Mammary epithelial cell (primary cell): Measurements from ENCODE around the gene TOR2A.

Experiments
- EZH2 ChIP-seq: IDR thresholded peaks from 2 replicates; pipeline ENCODE4 v1.6.1; 2012; ENCODE audit warnings: low read length, inconsistent platforms, borderline replicate concordance
- TF ChIP-seq, protein P1 (sequence below), 2 donors: IDR thresholded peaks in 1 of 2; conservative IDR thresholded peaks in 1 of 2; 2 replicates each; pipeline ENCODE4 v1.5.1; 2011 to 2012; ENCODE audit warnings: inconsistent platforms in 2 of 2, low read length in 2 of 2, mild to moderate bottlenecking in 2 of 2, control low read depth in 1 of 2, low read depth in 1 of 2; ENCODE audit not compliant: insufficient read depth in 1 of 2; ENCODE audit errors: extremely low read depth in 1 of 2

DNA sequence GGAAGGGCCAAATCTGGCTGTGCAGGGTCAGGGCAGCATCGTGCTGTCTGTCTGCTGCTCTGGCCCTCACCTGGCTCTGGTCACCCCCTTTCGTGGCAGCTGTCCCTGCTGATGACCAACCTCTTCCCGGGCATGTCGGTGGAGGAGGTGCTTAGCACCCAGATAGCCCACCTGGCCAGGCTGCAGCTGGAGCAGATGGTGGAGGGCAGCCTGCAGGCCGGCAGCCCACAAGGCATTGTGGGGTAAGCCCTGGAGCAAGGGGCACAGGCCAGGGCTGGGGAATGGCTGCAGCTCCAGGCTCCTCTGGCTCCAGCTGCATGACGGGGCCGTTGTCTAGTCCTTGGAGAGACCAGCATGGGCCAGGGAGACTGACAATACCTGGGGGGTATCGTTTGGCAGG is 8.2 kb downstream of the TOR2A start:
- no peak for TF ChIP-seq EZH2
- TF ChIP-seq, protein P1, sequence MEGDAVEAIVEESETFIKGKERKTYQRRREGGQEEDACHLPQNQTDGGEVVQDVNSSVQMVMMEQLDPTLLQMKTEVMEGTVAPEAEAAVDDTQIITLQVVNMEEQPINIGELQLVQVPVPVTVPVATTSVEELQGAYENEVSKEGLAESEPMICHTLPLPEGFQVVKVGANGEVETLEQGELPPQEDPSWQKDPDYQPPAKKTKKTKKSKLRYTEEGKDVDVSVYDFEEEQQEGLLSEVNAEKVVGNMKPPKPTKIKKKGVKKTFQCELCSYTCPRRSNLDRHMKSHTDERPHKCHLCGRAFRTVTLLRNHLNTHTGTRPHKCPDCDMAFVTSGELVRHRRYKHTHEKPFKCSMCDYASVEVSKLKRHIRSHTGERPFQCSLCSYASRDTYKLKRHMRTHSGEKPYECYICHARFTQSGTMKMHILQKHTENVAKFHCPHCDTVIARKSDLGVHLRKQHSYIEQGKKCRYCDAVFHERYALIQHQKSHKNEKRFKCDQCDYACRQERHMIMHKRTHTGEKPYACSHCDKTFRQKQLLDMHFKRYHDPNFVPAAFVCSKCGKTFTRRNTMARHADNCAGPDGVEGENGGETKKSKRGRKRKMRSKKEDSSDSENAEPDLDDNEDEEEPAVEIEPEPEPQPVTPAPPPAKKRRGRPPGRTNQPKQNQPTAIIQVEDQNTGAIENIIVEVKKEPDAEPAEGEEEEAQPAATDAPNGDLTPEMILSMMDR (conservative IDR thresholded peaks at IDR 0.05 in 1 of 2, IDR thresholded peaks at IDR 0.05 in 1 of 2; ENCODE audit: extremely low read depth in 1 of 2, insufficient read depth in 1 of 2, low read depth in 1 of 2, low read length in 2 of 2): no peak
